Fibroblast of the aortic adventitia (primary cell): ENCODE results near the gene RBM14. TPM values are rescaled to one million over a fixed set of nuclear protein-coding genes. Genes with fewer than 3 reads are reported as not detected.

ENCODE experiments used
- DNase-seq: peaks from one replicate; pipeline ENCODE4 v3.0.0-alpha.2; 2010; ENCODE audit warnings: low read depth
- H3K4me3 ChIP-seq: 2 replicates; pipeline ENCODE4 v1.5.1; 2011; ENCODE audit warnings: low read depth, mild to moderate bottlenecking, control low read depth, low read length, moderate library complexity
- CTCF ChIP-seq: IDR thresholded peaks from 2 replicates; pipeline ENCODE4 v1.5.1; 2011; ENCODE audit warnings: mild to moderate bottlenecking, low read length, control low read depth, inconsistent platforms; ENCODE audit not compliant: insufficient read depth
- total RNA-seq: library from RNA; depleted of rRNA; stranded (reverse); fragments of >200 nt; gene quantifications from 2 replicates; pipeline ENCODE4 v1.2.3, GENCODE V29; 2012; ENCODE audit warnings: low replicate concordance

Gene RBM14
- total RNA-seq, 1 donor: 26.9 TPM

- no peak for TF ChIP-seq CTCF
- H3K4me3 ChIP-seq: no peak overlapping the region
- no peak for DNase-seq
These were observed 4.0 kb upstream of the RBM14 start for GRCh38 chr11:66612458-66612857.

GRCh38 chr11:66614073-66614472, 2.4 kb upstream of the RBM14 start:
- DNase-seq: no peak
- no peak for TF ChIP-seq CTCF
- no peak overlapping the region for H3K4me3 ChIP-seq

GRCh38 chr11:66617155-66617834, 865 bp downstream of the RBM14 start:
- H3K4me3 ChIP-seq: peak overlapping the region; percentile 96
- no peak for TF ChIP-seq CTCF
- no peak for DNase-seq

GRCh38 chr11:66619080-66619554, 2.7 kb downstream of the RBM14 start:
- peak overlapping the region; percentile 96 for H3K4me3 ChIP-seq
- TF ChIP-seq CTCF: no peak
- peak; percentile 79 for DNase-seq

- no peak for TF ChIP-seq CTCF
These were observed 8.0 kb downstream of the RBM14 start for GRCh38 chr11:66624450-66624849.

GRCh38 chr11:66625041-66625751, 8.8 kb downstream of the RBM14 start:
- no peak for DNase-seq
- no peak overlapping the region for H3K4me3 ChIP-seq
- no peak for TF ChIP-seq CTCF

More at GRCh38 chr11:66624450-66624849, 8.0 kb downstream of the RBM14 start:
- DNase-seq: no peak
- H3K4me3 ChIP-seq: no peak overlapping the region
